ENCODE results near the gene MYL6. TPM values are rescaled to one million over a fixed set of nuclear protein-coding genes. Genes with fewer than 3 reads are reported as not detected.

Gene MYL6
- total and polyA plus RNA-seq, 9 of the 15 experiments (the other 6 are each of a cell fraction or from before 2014, with no cell fraction given): 557 to 1,664 (median 958) TPM

DNA sequence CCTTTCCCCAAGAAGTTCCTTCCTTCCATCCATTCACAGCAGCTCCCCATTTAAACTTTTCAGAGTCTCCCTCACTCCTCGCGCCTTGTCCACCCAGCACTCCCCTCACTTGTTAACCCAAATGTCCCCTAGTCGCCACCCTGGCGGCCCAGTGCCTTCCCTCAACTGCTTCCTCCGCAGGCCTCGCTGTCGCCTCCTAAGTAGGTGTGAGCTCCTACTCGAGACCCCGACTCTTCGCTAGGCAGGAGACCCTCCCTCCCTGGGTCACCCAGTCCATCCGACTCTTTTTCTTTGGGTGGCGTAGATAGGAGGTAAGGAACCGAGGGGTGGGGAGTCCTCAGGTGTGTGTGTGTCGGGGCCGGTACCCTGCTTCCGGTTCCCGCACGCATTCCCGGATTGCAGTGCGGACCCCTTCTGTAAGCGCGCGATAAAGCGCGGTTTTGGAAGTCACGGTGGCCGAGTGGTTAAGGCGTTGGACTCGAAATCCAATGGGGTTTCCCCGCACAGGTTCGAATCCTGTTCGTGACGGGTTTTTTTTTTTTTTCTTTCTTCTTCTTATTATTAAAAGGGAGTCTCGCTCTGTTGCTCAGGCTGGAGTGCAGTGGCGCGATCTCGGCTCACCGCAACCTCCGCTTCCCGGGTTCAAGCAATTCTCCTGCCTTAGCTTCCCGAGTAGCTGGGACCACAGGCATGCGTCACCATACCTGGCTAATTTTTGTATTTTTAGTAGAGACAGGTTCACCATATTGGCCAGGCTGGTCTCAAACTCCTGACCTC, 31.9 kb downstream of the MYL6 start (continued):
- TF ChIP-seq E2F6 (IDR thresholded peaks at IDR 0.05; ENCODE audit: borderline replicate concordance in 1 of 2, extremely low read depth in 1 of 2, insufficient read depth in 1 of 2, insufficient read length in 1 of 2, low read depth in 1 of 2, low read length in 1 of 2, poor library complexity in 1 of 2, severe bottlenecking in 1 of 2): peak; percentile 32 to 62
- no peak; the same call in 1 of the 2 replicates for TF ChIP-seq ZKSCAN8 (CRISPR knock-in tag; IDR thresholded peaks at IDR 0.05)
- TF ChIP-seq ARID3A (IDR thresholded peaks at IDR 0.05; ENCODE audit: borderline replicate concordance, low read depth, low read length): no peak
- no peak for TF ChIP-seq TFAM (CRISPR knock-in tag; conservative IDR thresholded peaks at IDR 0.05)
- peak; percentile 48; the same call in 1 of the 2 replicates for TF ChIP-seq ZNF121 (CRISPR knock-in tag; conservative IDR thresholded peaks at IDR 0.05)
- TF ChIP-seq ZNF224 (CRISPR knock-in tag; IDR thresholded peaks at IDR 0.05): no peak
- no peak for TF ChIP-seq ZNF280A (IDR thresholded peaks at IDR 0.05; ENCODE audit: low read depth, partially characterized antibody)
- TF ChIP-seq TAF15 (IDR thresholded peaks at IDR 0.05; ENCODE audit: low read depth, low read length): no peak
- TF ChIP-seq ZC3H11A (IDR thresholded peaks at IDR 0.05; ENCODE audit: low read depth, low read length): no peak; the same call in 1 of the 2 replicates
- no peak for TF ChIP-seq STAG1 (CRISPR knock-in tag; IDR thresholded peaks at IDR 0.05; ENCODE audit: borderline replicate concordance)
- TF ChIP-seq NR4A1 (CRISPR knock-in tag; IDR thresholded peaks at IDR 0.05): no peak
- TF ChIP-seq NR4A1 (tag; IDR thresholded peaks at IDR 0.05): no peak
- no peak for TF ChIP-seq ZC3H8 (IDR thresholded peaks at IDR 0.05)
- TF ChIP-seq MTA1 (IDR thresholded peaks at IDR 0.05; ENCODE audit: borderline replicate concordance): peak; percentile 17; the same call in 1 of the 2 replicates
- no peak for TF ChIP-seq EZH2 (IDR thresholded peaks at IDR 0.05; ENCODE audit: borderline replicate concordance, low read depth, low read length)
- no peak; a peak in 1 of 4 replicates for TF ChIP-seq SIN3A (IDR thresholded peaks at IDR 0.05; ENCODE audit: borderline replicate concordance in 2 of 2, control insufficient read depth in 1 of 2, low read depth in 2 of 2, low read length in 2 of 2)
- no peak for TF ChIP-seq NR0B1 (IDR thresholded peaks at IDR 0.05; ENCODE audit: partially characterized antibody)
- peak; percentile 51 for TF ChIP-seq LCOR (CRISPR knock-in tag; IDR thresholded peaks at IDR 0.05)
- TF ChIP-seq COPS2 (conservative IDR thresholded peaks at IDR 0.05): no peak
- TF ChIP-seq MYBL2 (IDR thresholded peaks at IDR 0.05; ENCODE audit: low read depth): no peak
- no peak for TF ChIP-seq MYBL2 (CRISPR knock-in tag; IDR thresholded peaks at IDR 0.05; ENCODE audit: borderline replicate concordance)

Measured in K562 (cell line).